Endodermal cell (in vitro differentiated cells): ENCODE data around the gene TDRD7. TPM values are rescaled to one million over a fixed set of nuclear protein-coding genes. Genes with fewer than 3 reads are reported as not detected.

ENCODE experiments used
- DNase-seq: peaks from one replicate; pipeline ENCODE4 v3.0.0-alpha.2; 2017
- H3K27ac ChIP-seq: 2 replicates; pipeline ENCODE4 v1.5.1; 2013; ENCODE audit warnings: mild to moderate bottlenecking, low read depth, low read length, moderate library complexity
- H3K27me3 ChIP-seq: 2 replicates; pipeline ENCODE4 v1.6.1; 2013; ENCODE audit warnings: mild to moderate bottlenecking, low read length, moderate library complexity; ENCODE audit not compliant: insufficient read depth, control insufficient read depth, poor library complexity, severe bottlenecking
- H3K36me3 ChIP-seq: 2 replicates; pipeline ENCODE4 v1.7.0; 2013; ENCODE audit warnings: mild to moderate bottlenecking, low read length, moderate library complexity; ENCODE audit not compliant: control insufficient read depth, insufficient read depth
- H3K4me1 ChIP-seq: one replicate; pipeline ENCODE4 v1.7.0; 2013; ENCODE audit warnings: low read length; ENCODE audit not compliant: control insufficient read depth, insufficient read depth
- H3K4me3 ChIP-seq: 2 replicates; pipeline ENCODE4 v1.5.1; 2013; ENCODE audit warnings: mild to moderate bottlenecking, low read length, moderate library complexity
- H3K9ac ChIP-seq: 2 replicates; pipeline ENCODE4 v1.6.1; 2013; ENCODE audit warnings: mild to moderate bottlenecking, low read length, moderate library complexity; ENCODE audit not compliant: poor library complexity, severe bottlenecking; ENCODE audit errors: extremely low read depth
- H3K9me3 ChIP-seq: 2 replicates; pipeline ENCODE4 v1.6.1; 2013; ENCODE audit warnings: mild to moderate bottlenecking, low read length, moderate library complexity; ENCODE audit not compliant: control insufficient read depth
- H3K27ac Mint-ChIP-seq: 2 replicates; pipeline ENCODE4 v1.8.0; 2020; ENCODE audit warnings: mixed read lengths
- H3K27me3 Mint-ChIP-seq: 2 replicates; pipeline ENCODE4 v1.8.0; 2021; ENCODE audit warnings: mild to moderate bottlenecking, mixed read lengths; ENCODE audit not compliant: insufficient read depth
- H3K36me3 Mint-ChIP-seq: 2 replicates; pipeline ENCODE4 v1.8.0; 2020; ENCODE audit warnings: low read depth, mixed read lengths
- H3K4me1 Mint-ChIP-seq: 2 replicates; pipeline ENCODE4 v1.8.0; 2020; ENCODE audit warnings: mixed read lengths
- H3K4me3 Mint-ChIP-seq: 2 replicates; pipeline ENCODE4 v1.8.0; 2020; ENCODE audit warnings: mild to moderate bottlenecking, moderate library complexity, mixed read lengths
- H3K9me3 Mint-ChIP-seq: 2 replicates; pipeline ENCODE4 v1.8.0; 2020; ENCODE audit warnings: mild to moderate bottlenecking, mixed read lengths
- CTCF ChIP-seq: fragments of 200-600 bp; sonication (generic); conservative IDR thresholded peaks from 2 replicates; pipeline ENCODE4 v1.5.0; 2021; ENCODE audit warnings: antibody characterized with exemption, mild to moderate bottlenecking
- WGBS, 2 experiments: methylation state at CpG; one replicate each; pipeline versions ENCODE4 v1.1.5 to v1.1.7; 2013; ENCODE audit warnings: missing lambda C conversion rate in 2 of 2, mixed read lengths in 1 of 2; ENCODE audit not compliant: insufficient coverage in 1 of 2, insufficient read length in 1 of 2; 5-methylcytosine and 5-hydroxymethylcytosine counted together
- long read RNA-seq, 4 experiments: library from polyadenylated mRNA in 2 of 4; library from RNA in 1 of 4; library from capped mRNA in 1 of 4; stranded (forward) in 3 of 4; unstranded in 1 of 4; transcript quantifications; one replicate each; pipeline ENCODE4 v2.0.0, GENCODE V29; 2020 to 2021; ENCODE audit warnings: inconsistent platforms in 1 of 4
- polyA plus RNA-seq, 2 experiments: library from polyadenylated mRNA; stranded (reverse); fragments of 50-300 nt; gene quantifications; one replicate each; pipeline ENCODE4 v1.2.3, GENCODE V29; 2013
- total RNA-seq, 2 donors: library from RNA; stranded (reverse); fragmentation: NEBNext Ultra II Directional in 1 of 2; extraction: Animal tissue kit (Norgen Biotek cat#: 25700) in 1 of 2; gene quantifications; 2 replicates in 1 of 2; 3 replicates in 1 of 2; pipeline ENCODE4 v1.2.1, GENCODE V29; 2021

Gene TDRD7
- total RNA-seq, result 10 to 100 TPM; 25.9 to 31.9 TPM
- polyA plus RNA-seq (2013, experiment 1 of 2), result 6.3 TPM
- polyA plus RNA-seq (2013, experiment 2 of 2), result 7.5 TPM
- long read RNA-seq, experiment 1, partial matches to known transcripts, result 4 of 13 reads
- long read RNA-seq, experiment 1, other reads (novel, unspliced or antisense), result 6 of 13 reads
- long read RNA-seq, experiment 2, transcript TDRD7-201 (17 exons, 3,834 nt), result major isoform, 163 of 216 reads
- long read RNA-seq, experiment 2, partial matches to known transcripts, result 21 of 216 reads
- long read RNA-seq, experiment 2, other reads (novel, unspliced or antisense), result 32 of 216 reads
- long read RNA-seq, experiment 3, transcript TDRD7-201 (17 exons, 3,834 nt), result major isoform, 38 of 45 reads
- long read RNA-seq, experiment 3, partial matches to known transcripts, result 3 of 45 reads
- long read RNA-seq, experiment 3, other reads (novel, unspliced or antisense), result 4 of 45 reads
- long read RNA-seq, experiment 4, partial matches to known transcripts, result 4 of 5 reads
- long read RNA-seq, experiment 4, other reads (novel, unspliced or antisense), result 0 of 5 reads

GRCh38 chr9:97411789-97412625, at the start of gene TDRD7:
TSS of gene TDRD7 (plus strand) at chr9:97412096. CDS start at chr9:97428466, 16,370 bp downstream.
- peak within 1 kb of the TSS; percentile 82 for H3K4me3 Mint-ChIP-seq
- Histone ChIP-seq H3K27me3 (no peaks in the 10 kb centered on the region), H3K9ac (peak within 1 kb of the TSS; percentile 42), H3K4me1 (peaks cover 8% of the 10 kb centered on the region), H3K36me3 (no peaks in the 10 kb centered on the region), H3K9me3 (peaks cover 8% of the 10 kb centered on the region), H3K4me3 (peak within 1 kb of the TSS; percentile 93), H3K27ac (no peak within 1 kb of the TSS)
- H3K27me3 Mint-ChIP-seq, result peaks cover 15% of the 10 kb centered on the region
- peaks cover 6% of the 10 kb centered on the region for H3K9me3 Mint-ChIP-seq
- peak; percentile 91 for DNase-seq
- peak within 1 kb of the TSS; percentile 74 for H3K27ac Mint-ChIP-seq
- TF ChIP-seq CTCF, result peak; percentile 100
- WGBS, 2 experiments, result 0 to 1% methylated on average over 25 to 115 of the region's 115 CpGs
- H3K4me1 Mint-ChIP-seq, result peaks cover 46% of the 10 kb centered on the region
- no peaks in the 10 kb centered on the region for H3K36me3 Mint-ChIP-seq

DNA sequence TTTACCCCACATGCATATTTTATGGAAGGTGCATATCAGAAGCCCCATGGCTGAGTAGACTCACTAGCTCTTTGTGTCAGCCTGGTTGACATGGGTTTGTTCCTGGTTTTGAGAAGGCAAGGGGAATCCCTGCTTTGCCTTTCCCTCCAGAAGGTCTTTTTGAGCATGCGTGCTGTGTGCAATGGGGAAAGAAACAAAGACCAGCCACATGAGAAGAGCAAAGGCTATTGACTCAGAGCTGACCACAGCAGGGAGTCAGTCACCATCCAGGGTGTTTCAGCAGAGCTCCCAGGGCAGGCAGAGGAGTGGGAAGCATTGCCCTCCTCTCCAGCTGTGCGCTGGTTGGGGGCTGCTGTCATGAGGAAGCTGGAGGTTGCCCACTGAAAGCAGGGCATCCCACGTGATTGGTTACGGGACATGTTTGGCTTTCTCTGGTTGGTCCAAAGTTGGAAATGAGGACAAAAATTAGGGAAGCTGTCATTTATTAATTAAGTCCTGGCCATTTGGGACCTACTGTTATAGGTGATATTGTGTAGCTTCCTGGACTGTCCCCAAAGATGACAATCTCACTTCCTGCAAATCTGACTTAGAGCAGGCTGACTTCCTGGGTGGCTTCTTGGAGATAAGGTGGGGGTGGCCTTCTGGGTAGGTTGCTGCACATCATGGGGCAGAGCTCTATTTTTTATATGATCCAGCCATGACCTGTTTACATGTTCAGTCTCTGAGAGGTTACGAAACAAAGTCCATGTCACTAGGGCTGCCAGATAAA, 48.9 kb upstream of the TDRD7 start:
- 86 to 93% methylated on average over 2 to 5 of the region's 5 CpGs for WGBS, 2 experiments
- Histone ChIP-seq H3K9me3 (no peaks in the 10 kb centered on the region), H3K27me3 (no peaks in the 10 kb centered on the region), H3K4me3 (no peak overlapping the region), H3K36me3 (no peaks in the 10 kb centered on the region), H3K27ac (no peak overlapping the region), H3K4me1 (no peaks in the 10 kb centered on the region), H3K9ac (no peak overlapping the region)
- no peaks in the 10 kb centered on the region for H3K27me3 Mint-ChIP-seq
- TF ChIP-seq CTCF, result no peak
- no peak overlapping the region for H3K4me3 Mint-ChIP-seq
- no peak overlapping the region for H3K27ac Mint-ChIP-seq
- H3K4me1 Mint-ChIP-seq, result peaks cover 2% of the 10 kb centered on the region
- no peaks in the 10 kb centered on the region for H3K36me3 Mint-ChIP-seq
- peak; percentile 48 for DNase-seq
- no peaks in the 10 kb centered on the region for H3K9me3 Mint-ChIP-seq
